Activated CD8-positive, alpha-beta memory T cell treated with anti-CD3 and anti-CD28 coated beads, Interleukin-2, amount 50 U/mL, for 1 hour (primary cell): Measurements from ENCODE around the gene CDH20.

Source experiments
- DNase-seq: peaks from one replicate; pipeline ENCODE4 v3.0.0-alpha.2; 2020; ENCODE audit errors: extremely low read depth

The CDH20 gene

GRCh38 chr18:61333271-61333745 is at the start of gene CDH20:
TSS of gene CDH20 (plus strand) at chr18:61333430.
- no peak for DNase-seq

DNA sequence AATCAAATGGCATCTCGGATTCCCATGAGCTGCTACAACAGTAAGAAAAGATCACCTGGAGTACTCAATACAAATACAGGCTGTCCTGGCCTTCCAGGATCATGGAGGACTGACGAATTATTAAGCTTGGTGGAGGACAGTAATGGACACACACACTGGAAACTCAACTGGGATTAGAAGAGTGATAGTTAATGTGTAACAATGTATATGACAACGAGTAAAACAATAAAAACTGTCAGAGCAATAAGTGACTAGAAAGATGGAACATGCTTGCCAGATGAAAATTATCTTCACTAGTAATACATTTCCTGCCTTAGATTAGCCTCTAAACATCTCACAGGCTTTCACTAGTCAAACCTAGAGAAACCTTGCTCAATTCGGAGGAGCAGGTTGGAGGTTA is 49.2 kb upstream of the CDH20 start:
- no peak for DNase-seq

- no peak for DNase-seq
Measured at GRCh38 chr18:61285777-61286176, 47.5 kb upstream of the CDH20 start.

- DNase-seq = no peak
Measured at GRCh38 chr18:61286867-61287266, 46.4 kb upstream of the CDH20 start.

DNA sequence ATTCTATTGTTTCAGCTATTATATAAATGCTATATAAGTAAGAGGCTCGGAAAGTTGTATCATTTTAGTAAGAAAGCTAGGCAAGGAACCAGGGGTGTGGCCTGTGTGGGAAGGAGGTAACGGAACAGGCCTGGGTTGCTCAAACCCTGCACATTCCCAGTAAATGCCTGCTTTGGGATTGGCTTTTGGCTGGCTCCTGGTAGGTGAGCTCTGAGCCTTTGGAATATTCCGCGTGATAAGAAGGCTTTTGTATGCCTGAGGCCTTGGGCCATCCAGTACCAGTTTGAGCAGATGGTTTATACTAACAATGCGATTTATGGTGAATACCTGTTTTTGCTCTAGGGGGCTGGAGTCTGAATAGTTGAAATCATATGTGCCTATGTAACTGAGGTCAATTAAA is 42.6 kb upstream of the CDH20 start:
- no peak for DNase-seq

- no peak for DNase-seq
Measured at GRCh38 chr18:61292280-61293035, 40.8 kb upstream of the CDH20 start.

DNA sequence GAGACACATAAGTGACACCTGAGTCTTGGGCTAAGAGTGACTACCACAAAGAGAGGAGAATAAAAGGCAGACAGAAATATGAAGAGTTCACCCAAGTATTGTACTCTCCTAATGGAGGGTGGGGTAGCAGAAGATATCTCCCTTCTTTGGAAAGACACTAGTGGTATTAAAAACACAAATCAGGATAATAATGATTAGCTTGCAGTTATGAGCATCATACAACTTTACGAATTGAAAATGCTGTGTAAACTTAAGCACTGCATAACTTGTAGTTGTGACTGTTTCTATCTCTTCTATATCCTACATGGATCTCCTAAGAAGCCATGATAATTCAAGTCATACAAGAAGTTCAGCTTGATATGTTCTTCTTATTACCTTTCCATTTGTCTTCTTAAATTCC is 38.1 kb upstream of the CDH20 start:
- no peak for DNase-seq

GRCh38 chr18:61308004-61308403 is 25.2 kb upstream of the CDH20 start:
- DNase-seq = no peak

DNA sequence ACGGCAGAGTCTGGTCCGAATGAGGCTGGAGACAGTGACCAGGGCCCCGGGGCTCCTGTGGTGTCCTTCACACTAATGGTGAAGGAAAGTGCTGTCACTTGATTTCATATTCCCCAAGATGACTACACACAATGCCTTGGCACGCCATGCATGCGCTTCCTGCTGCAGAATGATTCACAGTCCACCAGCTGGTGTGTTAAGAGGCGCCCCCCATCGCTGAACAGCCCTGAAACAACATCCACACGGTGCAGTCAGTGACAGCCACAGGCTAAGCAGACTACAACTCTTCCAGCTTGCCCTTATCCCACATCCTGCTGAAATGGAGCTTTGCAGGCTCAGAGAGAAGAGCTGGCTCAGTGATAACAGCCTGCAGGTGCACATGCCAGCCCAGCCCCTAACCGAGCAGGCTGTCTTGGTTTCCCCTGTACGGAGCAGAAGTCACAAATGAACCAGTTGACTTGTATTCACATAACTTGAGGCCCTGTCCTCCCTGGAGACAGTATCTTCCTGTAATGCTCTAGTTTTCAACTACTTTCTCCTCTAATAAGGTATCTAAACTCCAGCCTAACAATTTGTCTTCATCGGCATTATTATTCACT is 24.3 kb upstream of the CDH20 start:
- no peak for DNase-seq

GRCh38 chr18:61322265-61322873 is 10.9 kb upstream of the CDH20 start:
- no peak for DNase-seq

DNA sequence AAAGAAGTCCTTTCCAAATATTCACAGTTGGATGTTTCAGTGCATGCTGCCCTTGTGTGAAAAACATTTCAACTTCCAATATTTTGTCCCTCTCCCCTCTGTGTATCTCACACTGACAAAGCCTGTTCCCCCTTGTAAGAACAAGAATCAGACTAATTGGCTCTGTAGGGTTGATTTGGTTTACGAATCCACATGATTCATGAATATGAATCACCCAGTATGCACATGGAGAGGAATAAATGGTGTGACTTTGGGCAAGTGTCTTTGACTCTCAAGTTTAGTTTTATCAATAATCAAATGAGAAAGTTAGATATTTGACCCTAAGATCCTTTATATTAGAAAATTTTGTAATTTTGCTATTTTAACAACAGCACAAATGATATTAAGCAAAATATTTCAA is 9.3 kb upstream of the CDH20 start:
- DNase-seq = no peak

GRCh38 chr18:61326407-61326806 is 6.8 kb upstream of the CDH20 start:
- DNase-seq = no peak

DNA sequence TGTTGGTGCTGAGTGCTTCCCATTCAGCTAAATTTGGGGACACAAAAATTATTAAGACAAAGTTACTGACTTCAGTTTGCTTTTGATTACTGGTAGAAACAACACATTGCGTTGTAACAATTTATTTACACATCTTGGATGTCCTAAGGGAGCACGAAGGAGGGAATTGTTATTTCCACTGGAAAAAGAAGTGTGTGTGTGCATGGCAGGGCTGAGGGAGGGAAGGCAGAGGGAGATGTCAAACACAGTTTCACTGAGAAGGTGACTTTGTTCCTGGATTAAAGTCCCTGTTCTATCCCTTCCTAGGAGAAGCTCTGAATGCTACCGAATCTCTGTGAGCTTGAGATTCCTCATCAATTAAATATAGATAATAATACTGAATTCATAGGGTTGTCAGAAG is 3.8 kb upstream of the CDH20 start:
- DNase-seq = no peak

DNA sequence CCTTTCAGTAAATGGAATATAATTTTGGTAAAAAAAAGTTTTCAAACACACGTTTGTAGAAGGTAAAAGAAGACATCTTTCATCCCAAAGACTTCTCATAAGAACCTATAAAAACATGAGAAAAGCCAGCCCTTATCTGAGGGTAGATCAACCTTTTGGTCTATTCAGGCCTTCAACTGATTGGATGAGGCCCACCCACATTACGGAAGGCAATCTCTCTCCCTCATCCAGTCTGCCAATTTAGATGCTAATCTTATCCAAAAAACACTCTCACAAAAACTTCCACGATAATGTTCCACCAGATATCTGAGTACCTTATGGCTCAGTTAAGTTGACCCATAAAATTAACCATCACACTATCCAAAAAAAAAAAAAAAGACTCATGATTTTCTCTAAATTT is 2.2 kb upstream of the CDH20 start:
- no peak for DNase-seq

DNA sequence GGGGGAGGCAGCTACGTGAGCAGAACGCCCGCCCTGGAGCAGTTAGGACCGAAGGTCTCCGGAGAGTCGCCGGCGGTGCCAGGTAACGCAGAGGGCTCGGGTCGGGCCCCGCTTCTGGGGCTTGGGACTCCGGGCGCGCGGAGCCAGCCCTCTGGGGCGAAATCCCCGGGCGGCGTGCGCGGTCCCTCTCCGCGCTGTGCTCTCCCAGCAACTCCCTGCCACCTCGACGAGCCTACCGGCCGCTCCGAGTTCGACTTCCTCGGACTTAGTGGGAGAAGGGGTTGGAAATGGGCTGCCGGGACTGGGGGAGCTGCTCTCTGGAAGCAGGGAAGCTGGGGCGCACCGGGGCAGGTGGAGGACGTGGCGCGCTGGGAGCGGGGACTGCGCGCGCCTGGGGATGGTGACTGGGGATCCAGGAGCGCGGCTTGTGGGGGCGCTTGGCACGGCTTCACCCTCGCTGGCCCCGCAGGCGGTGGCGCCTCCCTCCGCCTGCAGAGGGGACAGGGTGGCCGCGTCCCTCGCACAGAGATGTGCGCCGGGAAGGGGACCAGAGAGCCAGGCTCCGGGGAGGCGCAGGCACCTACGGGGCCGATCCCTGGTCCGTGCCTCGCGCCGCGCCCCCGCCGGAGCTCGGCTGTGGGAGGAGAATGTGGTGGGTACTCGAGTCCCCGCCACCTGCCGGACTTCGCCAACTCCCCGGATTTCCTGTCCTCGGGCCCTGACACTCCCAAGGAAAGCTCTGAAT is 688 bp downstream of the CDH20 start:
- no peak for DNase-seq

DNA sequence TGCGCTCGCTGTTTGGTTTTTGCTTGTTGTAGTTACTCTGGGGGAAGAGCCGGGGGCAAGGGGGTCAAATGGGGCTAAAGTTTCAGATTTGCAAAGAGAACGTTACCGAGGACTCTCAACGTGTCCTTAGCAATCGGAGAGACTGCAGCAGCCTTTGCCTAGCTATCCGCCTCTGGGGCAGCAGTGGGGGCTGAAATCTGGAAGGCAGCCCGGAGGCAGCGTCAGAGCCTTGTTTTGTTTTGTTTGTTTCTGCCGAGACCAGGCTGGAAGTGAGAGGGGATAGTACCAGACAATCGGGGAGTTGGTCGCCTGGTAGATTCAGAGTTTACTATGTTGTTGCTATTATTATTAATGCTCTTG is 1.2 kb downstream of the CDH20 start:
- DNase-seq = no peak

DNA sequence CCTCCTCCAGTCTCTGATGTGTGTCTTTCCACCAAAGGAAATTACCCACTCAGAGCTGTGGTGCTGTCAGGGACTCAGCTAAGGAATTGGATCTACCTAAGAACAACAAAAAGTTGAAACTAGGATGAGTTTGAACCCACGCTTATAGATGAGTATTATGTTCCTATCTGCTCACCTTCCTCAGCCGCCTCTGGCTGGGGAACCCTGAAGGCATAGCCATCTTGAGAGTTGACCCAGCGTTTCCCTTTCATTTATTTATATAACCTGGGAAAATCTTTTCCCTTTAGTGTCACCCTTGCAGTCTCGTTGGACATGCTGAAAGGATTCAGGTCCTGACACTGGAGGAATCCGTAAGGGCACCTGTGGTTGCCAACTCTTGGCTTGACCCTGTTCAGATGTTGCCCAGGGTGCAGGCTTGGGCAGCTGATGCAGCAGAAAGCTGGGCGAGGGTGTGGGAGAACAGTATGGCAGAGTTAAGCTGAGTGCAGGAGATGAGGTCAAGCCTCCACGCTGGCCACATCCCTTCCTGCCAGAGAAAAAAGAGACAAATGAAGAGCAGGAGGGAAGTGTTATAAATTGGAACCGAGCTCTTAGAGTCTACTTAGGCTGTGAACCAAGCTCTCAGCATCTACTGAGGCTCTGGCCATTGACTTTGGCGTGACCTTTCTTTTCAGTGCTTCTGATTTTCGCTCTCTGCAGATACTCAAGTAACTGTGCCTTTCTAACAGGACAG is 1.9 kb downstream of the CDH20 start:
- DNase-seq = no peak

- DNase-seq = no peak
Measured at GRCh38 chr18:61335684-61336555, 2.7 kb downstream of the CDH20 start.

- DNase-seq = no peak
Measured at GRCh38 chr18:61336766-61337165, 3.5 kb downstream of the CDH20 start.

DNA sequence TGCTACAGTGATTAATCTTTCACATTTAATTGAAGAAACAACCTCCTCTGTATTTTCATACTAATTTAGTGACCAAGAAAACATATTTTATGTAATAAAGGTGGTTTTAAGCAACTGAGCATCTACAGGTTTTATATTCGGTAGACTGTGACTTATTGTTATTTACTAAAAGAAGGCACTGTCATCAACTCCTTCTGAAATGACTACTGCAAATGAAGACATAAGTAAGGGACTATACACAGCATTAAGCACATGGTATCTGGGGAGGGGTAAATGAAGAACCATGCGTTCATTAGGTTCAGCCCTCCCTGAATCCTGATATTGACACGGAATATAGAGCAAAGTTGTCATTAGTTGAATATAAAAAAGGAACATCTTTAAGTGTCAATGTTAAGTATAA is 4.3 kb downstream of the CDH20 start:
- no peak for DNase-seq

GRCh38 chr18:61340148-61340547 is 6.9 kb downstream of the CDH20 start:
- DNase-seq = no peak
